ENCODE data around the gene SPHK1. TPM values are rescaled to one million over a fixed set of nuclear protein-coding genes. Genes with fewer than 3 reads are reported as not detected.
A peak's percentile ranks its signal among the peaks of the same experiment; 100 is the strongest.

Gene SPHK1
- polyA plus RNA-seq, 1 of the 3 experiments (the other 2 are of a cell fraction): 12.3 TPM

GRCh38 chr17:76382803-76383545 lies 1.4 kb upstream of the SPHK1 start:
- H3K27ac ChIP-seq (ENCODE audit: low read depth in 2 of 2, low read length in 1 of 2): peak overlapping the region in 1 of 2 experiments; percentile 74; a peak in 2 of 4 replicates

GRCh38 chr17:76383546-76384221 lies 725 bp upstream of the SPHK1 start:
- peaks cover 28% of the 10 kb centered on the region; the same call in 1 of the 2 replicates for H3K79me2 ChIP-seq (ENCODE audit: insufficient read depth)
- TF ChIP-seq CTCF (IDR thresholded peaks at IDR 0.05) (peak; percentile 47), TCF12 (IDR thresholded peaks at IDR 0.05) (no peak)
- no peaks in the 10 kb centered on the region for H3K36me3 ChIP-seq (replicated peaks in 1 of 2; ENCODE audit: control insufficient read depth in 1 of 2, insufficient read depth in 2 of 2, low read length in 1 of 2)
- ChIA-PET CTCF (interaction anchor here (0.7 to 13.8 kb wide), 24 partner anchors 10 to 479 kb away, joined by 3 to 312 read pairs (median 18); partner anchors contain the start of genes PRPSAP1 and QRICH2), POLR2A (interaction anchor here (1.4 to 5.0 kb wide), 2 partner anchors 31 to 79 kb away, joined by 4 to 39 read pairs; partner anchors contain the start of gene PRPSAP1)
- peak overlapping the region; percentile 82; the same call in 1 of the 2 replicates for H3K9ac ChIP-seq
- H3K4me3 ChIP-seq (ENCODE audit: low read depth in 2 of 2, low read length in 1 of 2): peak overlapping the region; percentile 53 to 78
- WGBS (ENCODE audit: low lambda C conversion rate): 0% methylated on average over 26 of the region's 65 CpGs
- peak; percentile 90 for DNase-seq
- peak overlapping the region in 1 of 2 experiments; percentile 74; a peak in 2 of 4 replicates for H3K27ac ChIP-seq (ENCODE audit: low read depth in 2 of 2, low read length in 1 of 2)
- peak overlapping the region; percentile 87 for H2AFZ ChIP-seq (ENCODE audit: low read depth)
- peak overlapping the region; percentile 89 for H3K4me2 ChIP-seq
- H4K20me1 ChIP-seq (ENCODE audit: insufficient read depth): peaks cover 14% of the 10 kb centered on the region; the same call in 1 of the 2 replicates
- no peaks in the 10 kb centered on the region for H3K27me3 ChIP-seq (ENCODE audit: insufficient read depth)
- no peaks in the 10 kb centered on the region for H3K9me2 ChIP-seq
- H3K9me3 ChIP-seq: no peaks in the 10 kb centered on the region
- H3F3A ChIP-seq (replicated peaks; ENCODE audit: insufficient read depth): peaks cover 9% of the 10 kb centered on the region
- peaks cover 0 to 40% of the 10 kb centered on the region in 2 experiments; a peak in 1 of 4 replicates for H3K4me1 ChIP-seq (ENCODE audit: control insufficient read depth in 1 of 2, insufficient read depth in 2 of 2, low read depth in 1 of 2, low read length in 1 of 2)

More at GRCh38 chr17:76382803-76383545, 1.4 kb upstream of the SPHK1 start:
- Histone ChIP-seq H3K4me2 (peak overlapping the region; percentile 89), H3K4me1 (ENCODE audit: control insufficient read depth in 1 of 2, insufficient read depth in 2 of 2, low read depth in 1 of 2, low read length in 1 of 2) (peaks cover 0 to 42% of the 10 kb centered on the region in 2 experiments; a peak in 1 of 4 replicates), H3K36me3 (replicated peaks in 1 of 2; ENCODE audit: control insufficient read depth in 1 of 2, insufficient read depth in 2 of 2, low read length in 1 of 2) (no peaks in the 10 kb centered on the region), H3K27me3 (ENCODE audit: insufficient read depth) (no peaks in the 10 kb centered on the region), H3K79me2 (ENCODE audit: insufficient read depth) (peaks cover 28% of the 10 kb centered on the region; the same call in 1 of the 2 replicates), H4K20me1 (ENCODE audit: insufficient read depth) (peaks cover 14% of the 10 kb centered on the region; the same call in 1 of the 2 replicates), H3F3A (replicated peaks; ENCODE audit: insufficient read depth) (peaks cover 7% of the 10 kb centered on the region), H3K9me3 (no peaks in the 10 kb centered on the region), H3K4me3 (ENCODE audit: low read depth in 2 of 2, low read length in 1 of 2) (peak overlapping the region; percentile 53 to 78), H2AFZ (ENCODE audit: low read depth) (peak overlapping the region; percentile 87), H3K9me2 (no peaks in the 10 kb centered on the region), H3K9ac (peak overlapping the region; percentile 82; the same call in 1 of the 2 replicates)
- POLR2A ChIA-PET: interaction anchor here (5.0 kb wide), 1 partner anchor 30 kb away, joined by 39 read pairs; the partner anchor contains the start of gene PRPSAP1
- TF ChIP-seq FOSL2 (IDR thresholded peaks at IDR 0.05; ENCODE audit: borderline replicate concordance, low read depth) (peak; percentile 80), MAX (IDR thresholded peaks at IDR 0.05; ENCODE audit: low read depth) (0 out of 2 replicates have a peak, but pooled peaks have one; percentile 16), TCF12 (IDR thresholded peaks at IDR 0.05) (no peak)
- CTCF ChIA-PET: interaction anchor here (0.7 to 13.8 kb wide), 11 partner anchors 9 to 103 kb away, joined by 3 to 312 read pairs (median 71); partner anchors contain the start of genes PRPSAP1 and QRICH2
- peak; percentile 82 for DNase-seq
- WGBS (ENCODE audit: low lambda C conversion rate): 4% methylated on average over 66 of the region's 80 CpGs
